Fibroblast of skin of abdomen (primary cell): ENCODE measurements around the gene SPAM1. TPM values are rescaled to one million over a fixed set of nuclear protein-coding genes. Genes with fewer than 3 reads are reported as not detected.
"Not testable (repeated sequence)": the region's sequence is repeated elsewhere in the genome, so short reads cannot be mapped to it uniquely, and the experiment has no call there.

Experiments used
- DNase-seq: peaks from one replicate; pipeline ENCODE4 v3.0.0-alpha.2; 2013
- polyA plus RNA-seq, 2 experiments: library from polyadenylated mRNA; unstranded; fragments of 120-200 nt; gene quantifications; one replicate each; pipeline ENCODE4 v1.2.1, GENCODE V29; 2013; ENCODE audit not compliant: insufficient read length in 2 of 2

Gene SPAM1, protein sequence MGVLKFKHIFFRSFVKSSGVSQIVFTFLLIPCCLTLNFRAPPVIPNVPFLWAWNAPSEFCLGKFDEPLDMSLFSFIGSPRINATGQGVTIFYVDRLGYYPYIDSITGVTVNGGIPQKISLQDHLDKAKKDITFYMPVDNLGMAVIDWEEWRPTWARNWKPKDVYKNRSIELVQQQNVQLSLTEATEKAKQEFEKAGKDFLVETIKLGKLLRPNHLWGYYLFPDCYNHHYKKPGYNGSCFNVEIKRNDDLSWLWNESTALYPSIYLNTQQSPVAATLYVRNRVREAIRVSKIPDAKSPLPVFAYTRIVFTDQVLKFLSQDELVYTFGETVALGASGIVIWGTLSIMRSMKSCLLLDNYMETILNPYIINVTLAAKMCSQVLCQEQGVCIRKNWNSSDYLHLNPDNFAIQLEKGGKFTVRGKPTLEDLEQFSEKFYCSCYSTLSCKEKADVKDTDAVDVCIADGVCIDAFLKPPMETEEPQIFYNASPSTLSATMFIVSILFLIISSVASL
- polyA plus RNA-seq (2013, experiment 1 of 2; ENCODE audit: insufficient read length) = not detected
- polyA plus RNA-seq (2013, experiment 2 of 2; ENCODE audit: insufficient read length) = not detected

DNA sequence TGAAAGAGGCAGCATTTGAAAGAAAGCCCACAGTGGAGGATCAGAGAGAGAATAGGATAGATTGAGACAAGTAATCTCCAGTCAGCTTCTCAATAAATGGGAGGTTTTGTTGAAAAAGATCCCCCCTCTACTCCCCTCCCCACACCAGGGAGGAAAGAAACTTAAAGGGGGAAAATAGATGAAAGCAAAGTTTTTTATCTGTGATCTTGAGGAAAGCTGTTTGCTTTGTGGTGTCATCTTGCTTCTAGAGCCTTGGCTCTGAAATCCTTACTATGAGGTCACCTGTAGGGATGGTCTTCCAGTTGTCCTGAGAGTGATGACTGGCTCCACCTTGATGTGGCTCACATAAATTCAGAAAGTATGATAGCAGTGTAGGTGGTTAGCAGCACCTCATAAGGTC is at the start of gene SPAM1:
SPAM1 (plus strand) TSS at position 301 of the 400 bp plus-strand sequence. CDS start 28,330 bp downstream, outside the sequence.
- DNase-seq = no peak

DNA sequence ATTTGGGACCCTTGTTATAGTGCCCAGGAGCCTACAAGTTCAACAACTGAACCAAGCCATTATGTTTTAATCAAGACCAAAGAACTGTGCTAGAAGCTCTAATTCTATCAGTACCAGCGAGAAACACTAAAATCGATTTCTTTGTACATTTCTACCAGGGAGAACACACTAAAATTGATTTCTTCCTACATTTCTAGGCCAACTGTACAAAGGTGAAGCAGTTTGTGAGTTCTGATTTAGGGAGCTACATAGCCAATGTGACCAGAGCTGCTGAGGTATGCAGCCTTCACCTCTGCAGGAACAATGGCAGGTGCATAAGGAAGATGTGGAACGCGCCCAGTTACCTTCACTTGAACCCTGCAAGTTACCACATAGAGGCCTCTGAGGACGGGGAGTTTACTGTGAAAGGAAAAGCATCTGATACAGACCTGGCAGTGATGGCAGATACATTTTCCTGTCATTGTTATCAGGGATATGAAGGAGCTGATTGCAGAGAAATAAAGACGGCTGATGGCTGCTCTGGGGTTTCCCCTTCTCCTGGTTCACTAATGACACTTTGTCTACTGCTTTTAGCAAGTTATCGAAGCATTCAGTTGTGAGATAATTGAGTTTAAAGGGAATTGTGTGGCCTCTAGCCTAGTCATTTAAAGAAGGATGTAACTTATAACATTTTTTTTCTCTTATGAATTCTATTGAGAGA is 48.3 kb upstream of the SPAM1 start:
- no peak for DNase-seq

DNA sequence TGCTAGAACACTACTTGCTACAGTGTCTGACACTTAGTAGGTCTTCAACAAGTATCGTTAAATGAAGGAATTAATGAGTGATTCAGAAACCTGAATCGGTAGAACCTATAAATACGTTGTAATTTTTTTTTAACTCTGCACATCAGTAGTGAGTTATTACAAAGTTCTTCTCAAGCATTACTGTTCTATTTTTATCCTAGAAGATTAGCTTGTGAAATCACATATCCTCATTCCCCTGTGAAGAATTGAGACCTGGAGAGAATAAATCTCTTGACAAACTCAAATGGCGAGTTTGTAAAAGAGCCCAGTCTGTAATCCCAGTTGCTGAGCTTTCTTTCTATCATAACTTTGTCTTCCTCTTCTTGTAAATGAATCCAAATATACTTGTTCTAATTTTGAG is 45.4 kb upstream of the SPAM1 start:
- DNase-seq = no peak

DNA sequence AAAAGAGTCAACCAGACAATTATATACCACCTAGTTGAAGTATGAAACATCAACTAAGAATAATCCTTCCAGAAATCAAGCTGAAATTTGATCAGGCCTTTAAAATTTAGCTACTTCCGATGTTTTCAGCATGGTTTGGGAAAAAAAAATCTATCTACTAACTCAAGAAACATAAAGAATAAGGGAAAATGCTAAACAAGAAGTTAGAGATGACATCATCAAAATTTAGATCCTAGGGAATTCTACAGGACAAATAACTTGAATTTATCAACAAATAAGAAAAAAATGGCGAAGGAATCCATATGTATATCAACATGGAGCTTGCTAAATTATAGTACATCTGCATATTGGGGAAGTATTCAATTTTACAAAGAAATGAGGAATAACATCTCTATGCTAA is 43.7 kb upstream of the SPAM1 start:
- DNase-seq = no peak

DNA sequence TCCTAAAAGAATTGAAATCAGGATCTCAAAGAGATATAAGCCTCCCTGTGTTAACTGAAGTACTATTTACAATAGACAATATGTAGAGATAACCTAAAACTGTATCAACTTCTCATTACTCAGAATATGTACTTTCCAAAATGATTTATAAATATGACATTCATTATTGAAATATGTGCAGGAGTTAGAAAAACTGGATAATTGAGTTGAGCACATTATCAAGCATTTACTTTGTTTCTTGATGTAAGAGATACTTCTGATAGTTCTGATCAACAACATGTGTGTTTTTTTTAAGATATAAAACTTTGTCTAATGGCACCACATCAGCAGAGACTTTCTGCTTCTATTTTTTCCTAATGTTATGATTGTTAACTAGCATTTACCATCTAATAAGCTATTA is 41.9 kb upstream of the SPAM1 start:
- DNase-seq = no peak

DNA sequence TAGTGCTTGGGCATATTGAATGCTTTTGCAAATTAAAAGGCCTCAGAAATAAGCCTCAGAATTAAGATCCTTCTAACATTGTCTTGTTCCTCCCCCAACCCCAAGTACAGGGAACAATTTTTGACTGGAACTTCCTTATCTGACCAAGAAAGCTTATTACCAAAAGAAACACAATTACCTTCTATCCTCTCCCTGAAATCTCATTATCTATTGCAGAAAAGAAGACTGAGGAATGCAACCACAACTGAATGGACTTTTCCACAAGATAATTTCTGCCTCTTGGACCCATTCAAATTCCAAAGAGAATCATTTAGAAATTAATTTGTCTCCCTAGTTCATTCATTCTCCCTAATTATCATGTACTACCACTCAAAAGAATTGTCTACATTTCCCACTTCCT is 36.8 kb upstream of the SPAM1 start:
- no peak for DNase-seq

DNA sequence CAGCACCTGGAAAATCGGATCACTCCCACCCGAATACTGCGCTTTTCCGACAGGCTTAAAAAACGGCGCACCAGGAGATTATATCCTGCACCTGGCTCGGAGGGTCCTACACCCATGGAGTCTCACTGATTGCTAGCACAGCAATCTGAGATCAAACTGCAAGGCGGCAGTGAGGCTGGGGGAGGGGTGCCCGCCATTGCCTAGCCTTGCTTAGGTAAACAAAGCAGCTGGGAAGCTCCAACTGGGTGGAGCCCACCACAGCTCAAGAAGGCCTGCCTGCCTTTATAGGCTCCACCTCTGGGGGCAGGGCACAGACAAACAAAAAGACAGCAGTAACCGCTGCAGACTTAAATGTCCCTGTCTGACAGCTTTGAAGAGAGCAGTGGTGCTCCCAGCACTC is 30.3 kb upstream of the SPAM1 start:
- DNase-seq = not testable (repeated sequence)

DNA sequence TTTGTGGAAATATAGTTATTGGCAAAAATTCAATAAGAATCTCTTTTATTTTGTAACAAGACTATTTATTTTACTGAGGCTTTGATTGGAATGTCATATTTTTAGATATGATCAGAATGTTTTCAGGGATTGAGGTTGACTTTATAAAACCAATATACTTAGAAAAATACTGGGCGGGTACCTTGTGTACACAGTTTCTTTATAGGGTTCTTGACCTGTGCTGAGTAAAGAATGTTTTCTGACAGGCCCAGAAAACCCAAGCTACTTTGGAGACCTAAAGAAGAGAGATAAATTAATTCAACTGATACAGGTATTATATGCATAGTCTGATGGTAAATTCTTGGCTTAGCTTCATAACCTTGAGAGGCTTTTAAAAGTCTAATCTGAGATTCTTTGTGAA is 23.9 kb upstream of the SPAM1 start:
- DNase-seq = no peak

DNA sequence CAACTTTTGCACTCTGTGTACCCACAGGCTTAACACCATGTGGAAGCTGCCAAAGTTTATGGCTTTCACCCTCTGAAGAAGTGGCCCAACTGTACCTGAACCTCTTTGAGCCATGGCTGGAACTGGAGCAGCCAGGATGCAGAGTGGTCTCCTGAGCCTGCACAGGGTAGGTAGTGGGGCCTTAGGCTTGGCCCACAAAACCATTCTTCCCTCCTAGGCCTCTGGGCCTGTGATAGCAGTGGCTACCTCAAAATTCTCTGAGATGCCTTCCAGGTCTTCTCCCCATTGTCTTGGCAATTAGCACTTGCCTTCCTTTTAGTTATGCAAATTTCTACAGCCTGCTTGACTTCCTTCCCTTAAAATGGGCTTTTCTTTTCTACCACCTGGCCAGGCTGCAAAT is 19.3 kb upstream of the SPAM1 start:
- no peak for DNase-seq

DNA sequence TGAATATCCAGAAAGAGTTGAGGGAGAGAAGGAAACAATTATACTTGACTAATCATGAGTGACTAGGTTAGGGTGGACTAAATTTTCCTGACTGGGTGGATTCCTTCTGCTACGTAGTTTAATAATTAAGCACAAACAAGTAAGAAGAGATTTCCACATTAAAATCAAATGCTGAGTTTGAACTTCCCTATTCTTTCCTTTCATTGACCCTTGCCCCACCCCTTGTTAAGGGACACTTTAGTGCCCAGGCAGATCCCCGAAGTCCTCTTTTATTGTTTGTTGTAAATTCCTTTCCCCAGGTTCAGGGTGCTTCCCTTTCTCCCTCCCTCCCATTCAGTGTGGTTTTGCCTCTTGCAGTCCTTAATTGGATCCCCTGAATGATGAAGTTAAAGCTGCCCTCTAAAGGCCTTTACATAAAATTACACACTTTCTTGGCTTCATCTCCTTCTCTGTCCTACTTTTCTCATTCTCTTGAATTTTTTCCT is 8.8 kb upstream of the SPAM1 start:
- DNase-seq = no peak

DNA sequence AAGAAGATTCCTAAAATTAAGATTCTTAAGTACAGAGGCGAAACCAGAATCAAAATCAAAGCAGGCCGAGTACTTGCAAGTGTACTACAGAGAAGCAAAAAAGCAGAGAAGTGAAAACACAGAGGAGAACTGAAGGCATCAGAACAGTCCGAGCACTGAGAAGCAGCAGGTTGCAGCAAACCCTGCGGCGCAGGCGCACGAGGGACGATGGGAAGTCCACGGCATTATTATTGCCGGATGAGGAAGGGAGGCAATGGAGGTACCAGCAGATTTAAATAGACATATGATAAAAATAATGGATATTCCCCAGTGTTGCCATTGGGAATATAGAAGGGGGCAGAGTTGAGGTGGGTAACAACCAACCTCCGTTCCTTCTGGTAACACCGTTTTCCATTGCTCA is 7.2 kb upstream of the SPAM1 start:
- DNase-seq = no peak

DNA sequence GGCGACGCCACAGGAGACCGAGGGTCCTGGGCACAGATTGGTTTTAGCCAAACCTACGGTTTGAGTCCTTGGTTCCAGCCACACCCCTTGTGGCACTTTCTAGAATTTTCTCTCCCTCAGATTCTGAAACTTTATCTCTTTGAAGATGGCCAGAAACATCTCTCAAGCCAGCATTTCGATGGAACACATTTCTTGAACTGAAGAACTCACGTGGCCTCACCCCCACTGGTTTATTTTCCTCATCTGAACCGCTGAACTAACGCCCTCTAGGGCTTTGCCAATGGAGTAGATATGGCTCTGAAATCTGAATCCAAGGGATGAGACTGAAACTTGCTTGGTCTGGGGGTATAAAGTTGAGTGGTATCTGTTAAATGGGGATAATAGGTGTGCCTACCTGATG is 6.7 kb upstream of the SPAM1 start:
- DNase-seq = no peak

DNA sequence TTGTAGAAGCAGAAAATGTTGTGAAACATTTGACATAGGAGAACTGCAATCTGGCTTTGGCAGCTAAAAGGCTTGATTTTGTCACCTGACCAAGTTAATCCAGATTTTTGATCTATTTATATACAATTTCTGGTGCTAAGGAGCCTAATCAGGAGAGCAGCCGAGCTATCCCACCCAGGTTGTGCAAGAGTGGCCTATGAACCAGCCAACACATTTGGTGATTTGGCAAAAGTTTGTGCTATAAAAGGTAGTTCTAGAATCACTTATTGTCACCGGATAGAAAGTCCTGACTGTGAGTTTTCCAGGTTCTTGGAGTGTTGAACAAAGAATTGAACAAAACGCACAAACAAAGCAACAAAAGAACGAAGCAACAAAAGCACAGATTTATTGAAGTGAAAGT is 1.4 kb upstream of the SPAM1 start:
- DNase-seq = no peak

DNA sequence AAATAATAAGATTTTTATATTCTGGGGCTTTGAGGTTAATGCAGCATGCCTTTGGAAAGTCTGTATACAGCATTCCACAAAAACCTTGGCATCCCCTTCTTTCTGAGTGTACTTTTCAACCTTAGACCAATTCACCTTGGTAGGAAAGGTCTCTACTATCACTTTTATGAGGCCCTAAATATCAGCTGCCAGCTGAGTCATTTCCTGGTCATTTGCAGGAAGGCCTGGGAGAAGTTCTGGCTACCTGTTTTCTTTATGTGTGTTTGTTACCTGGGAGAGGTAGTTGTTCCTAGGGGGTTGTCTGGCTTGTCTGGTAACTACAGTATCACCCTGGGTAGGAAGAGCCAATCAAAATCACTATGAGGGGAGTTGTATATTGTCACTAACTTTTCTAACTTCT is 4.1 kb downstream of the SPAM1 start:
- no peak for DNase-seq

DNA sequence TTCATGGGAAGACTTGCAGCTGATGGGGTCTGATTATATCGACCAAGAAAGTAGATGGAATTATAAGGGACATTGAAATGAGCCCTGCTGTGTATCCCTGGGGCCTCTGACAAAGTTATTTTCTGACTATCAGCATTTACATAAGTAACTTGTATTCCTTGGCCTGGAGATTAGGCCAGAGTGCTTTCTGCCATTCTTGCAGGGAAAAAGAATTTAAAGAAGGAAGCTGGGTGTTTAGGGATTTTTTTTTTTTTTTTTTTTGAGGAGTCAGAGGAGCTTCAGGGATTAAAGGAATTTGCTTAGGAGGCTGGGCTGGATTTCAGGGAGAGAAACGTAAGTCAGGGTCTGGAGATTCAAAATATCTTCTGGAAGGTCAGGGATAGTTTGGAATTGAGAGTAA is 4.6 kb downstream of the SPAM1 start:
- no peak for DNase-seq

DNA sequence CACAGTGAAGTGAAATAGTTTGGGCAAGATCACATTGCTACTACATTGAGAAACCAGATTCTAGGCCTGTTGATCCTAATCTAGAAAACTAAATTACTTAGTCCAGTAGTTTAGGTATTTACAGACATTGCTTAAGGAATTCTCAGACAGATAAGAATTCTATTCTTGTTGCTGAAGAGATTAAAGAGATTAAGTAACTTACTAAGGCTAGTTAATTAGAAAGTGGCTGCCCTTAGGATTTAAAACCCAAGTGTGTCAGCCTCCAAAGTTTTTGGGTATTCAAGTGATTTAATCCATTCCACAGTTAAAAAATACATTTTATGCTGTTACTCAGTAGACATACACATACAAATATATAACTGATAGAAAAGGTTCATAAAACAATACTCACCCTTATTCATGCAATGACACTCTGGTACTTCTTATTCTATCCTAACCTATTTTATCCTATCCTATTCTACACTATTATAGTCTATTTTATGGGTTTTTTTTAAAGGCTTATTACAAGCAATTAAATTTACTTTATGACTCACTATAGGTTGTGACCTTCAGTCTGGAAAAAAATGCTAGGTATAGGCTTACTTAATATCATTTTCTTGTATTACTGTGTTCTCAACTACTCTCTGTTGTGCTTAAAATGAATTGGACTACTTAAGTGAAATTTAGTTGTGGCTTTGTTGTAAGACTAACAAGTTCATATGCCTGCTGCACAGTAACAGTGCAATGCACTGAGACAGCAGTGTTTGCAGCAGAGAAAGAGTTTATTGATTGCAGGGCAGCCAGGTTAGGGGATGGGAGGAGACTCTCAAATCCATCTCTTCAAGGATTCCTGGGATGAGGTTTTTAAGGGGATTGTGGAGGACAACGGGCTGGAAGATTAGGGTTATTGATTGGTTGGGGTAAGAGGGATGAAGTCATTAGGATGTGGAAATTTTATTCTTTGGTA is 10.7 kb downstream of the SPAM1 start:
- DNase-seq = no peak

DNA sequence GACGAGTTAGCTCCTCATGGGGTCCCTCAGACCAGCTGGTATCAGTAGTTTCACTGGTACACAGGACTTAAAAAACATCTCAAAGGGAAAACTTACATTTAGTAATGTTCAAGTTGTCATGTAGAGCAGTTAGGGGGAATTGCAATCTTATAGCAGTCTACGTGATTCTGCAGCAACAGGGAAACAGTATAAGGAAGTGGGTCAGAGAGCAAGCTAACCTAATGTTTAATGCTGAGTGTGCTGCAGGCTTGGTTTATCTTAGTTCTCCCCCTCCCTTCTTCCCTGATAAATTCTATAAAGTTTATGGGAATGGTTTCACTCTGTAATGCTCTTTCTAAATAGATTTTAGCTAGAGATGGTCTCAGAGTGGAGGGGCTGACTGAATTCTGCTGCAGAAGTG is 11.3 kb downstream of the SPAM1 start:
- DNase-seq = no peak

DNA sequence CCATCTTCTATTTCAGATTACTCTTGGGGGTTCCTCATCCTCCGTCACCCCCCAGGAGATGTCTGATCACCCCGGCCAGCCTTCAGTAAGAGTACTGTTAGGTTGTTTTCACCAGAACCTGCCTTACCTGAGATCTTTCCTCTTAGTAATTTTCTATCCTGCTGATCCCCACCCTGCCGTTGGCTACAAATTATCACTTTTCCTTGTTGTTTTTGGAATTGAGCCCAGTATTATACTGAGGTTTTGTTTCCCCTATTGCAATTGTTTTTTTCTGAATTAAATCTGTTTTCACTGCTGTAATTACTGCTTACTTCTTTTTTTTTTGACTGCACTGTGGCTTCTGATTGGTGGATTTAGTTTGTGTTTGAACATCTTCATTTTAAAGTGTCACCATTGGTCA is 14.7 kb downstream of the SPAM1 start:
- no peak for DNase-seq

DNA sequence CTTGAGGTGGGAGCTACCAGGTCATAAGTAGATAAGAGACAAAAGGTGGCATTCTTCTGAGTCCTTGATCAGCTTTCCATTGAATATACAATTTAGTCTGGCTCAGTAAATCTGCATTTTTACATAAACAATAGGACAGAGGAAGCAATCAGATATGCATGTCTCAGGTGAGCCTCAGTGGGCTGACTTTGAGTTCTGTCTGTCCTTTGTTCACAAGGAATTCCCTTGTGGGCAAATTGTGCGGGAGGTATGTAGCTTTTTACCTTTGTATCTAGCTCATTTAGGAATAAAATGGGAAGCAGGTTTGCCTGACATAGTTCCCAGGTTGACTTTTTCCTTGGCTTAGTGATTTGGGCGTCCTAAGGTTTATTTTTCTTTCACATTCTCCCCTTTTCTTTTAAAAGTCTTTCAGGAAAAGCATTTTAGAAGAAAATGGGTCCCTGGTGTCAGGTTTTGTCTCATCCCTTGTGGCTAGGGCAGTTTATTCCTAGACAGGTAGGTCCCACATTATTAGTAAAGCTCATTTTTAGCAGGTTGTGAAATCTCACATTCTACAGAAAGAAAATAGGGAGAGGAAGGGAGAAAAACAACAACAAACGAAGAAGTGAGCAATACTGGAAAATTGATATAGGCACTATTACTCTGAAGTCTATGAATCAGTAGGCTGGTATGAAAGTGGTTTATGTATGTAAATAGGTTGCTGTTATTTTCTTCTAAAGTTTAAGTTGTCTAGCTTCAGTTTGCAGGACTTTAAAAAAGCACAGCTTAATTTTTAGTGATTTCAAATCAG is 16.5 kb downstream of the SPAM1 start:
- DNase-seq = no peak

DNA sequence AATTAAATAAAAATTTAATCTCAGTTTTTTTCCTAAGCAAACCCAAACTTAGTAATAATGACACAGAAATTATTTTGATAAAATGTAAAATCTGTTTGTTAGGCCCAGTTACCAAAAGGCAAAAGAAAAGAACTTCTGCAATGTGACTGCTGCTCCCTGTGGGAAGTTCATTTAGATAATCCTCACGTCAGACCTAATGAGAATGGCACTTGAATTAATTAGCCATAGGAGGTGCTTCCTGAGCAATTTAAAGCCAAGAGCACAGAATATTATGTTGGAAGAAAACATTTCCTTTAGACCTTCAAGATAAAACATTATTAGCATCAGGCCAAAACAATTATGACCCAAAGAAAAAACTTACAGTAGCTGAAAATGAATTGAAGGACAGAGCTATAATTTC is 19.4 kb downstream of the SPAM1 start:
- no peak for DNase-seq

DNA sequence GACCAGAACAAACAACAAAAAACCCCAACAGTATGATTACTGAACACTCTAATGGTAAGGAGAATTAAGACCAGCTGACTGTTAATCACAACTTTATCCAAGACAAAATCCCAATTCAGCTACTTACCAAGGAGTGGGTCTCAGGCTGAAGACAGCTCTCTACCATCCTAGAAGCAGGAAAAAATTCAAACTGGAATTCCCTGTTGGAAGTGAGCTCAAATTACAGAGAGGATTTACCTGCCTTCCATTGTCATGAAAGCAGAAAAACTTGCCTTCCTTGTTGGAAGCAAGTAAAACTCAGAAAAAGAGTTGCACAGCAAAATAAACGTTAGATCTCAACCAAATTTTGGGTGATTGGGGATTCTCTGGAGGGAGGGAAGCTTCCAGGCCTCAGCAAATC is 20.9 kb downstream of the SPAM1 start:
- no peak for DNase-seq

DNA sequence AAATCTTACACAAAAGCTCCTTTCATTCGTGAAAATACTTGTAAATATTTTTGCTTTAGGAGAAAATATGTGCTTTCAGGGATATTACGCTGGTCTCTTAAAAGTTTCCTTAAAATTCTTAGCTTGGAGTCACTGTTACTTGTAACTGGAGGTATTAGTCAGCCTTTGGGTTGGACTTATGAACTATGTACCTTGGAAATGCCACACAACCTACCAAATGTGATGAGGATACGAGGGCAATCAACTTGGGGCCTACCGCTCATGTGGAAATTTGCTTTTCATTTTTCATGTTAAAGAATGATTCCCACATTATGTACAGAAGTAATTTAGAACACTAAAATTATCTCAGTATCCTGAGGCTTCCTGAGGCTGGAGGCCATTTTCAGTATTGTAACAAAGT is 23.1 kb downstream of the SPAM1 start:
- no peak for DNase-seq
